Activated CD4-positive, alpha-beta T cell treated with anti-CD3 and anti-CD28 coated beads for 36 hours (primary cell): ENCODE results near the gene OPHN1. TPM values are rescaled to one million over a fixed set of nuclear protein-coding genes. Genes with fewer than 3 reads are reported as not detected.
"Not testable (repeated sequence)": the region's sequence is repeated elsewhere in the genome, so short reads cannot be mapped to it uniquely, and the experiment has no call there.

Experiments used
- ATAC-seq: fragments of 200-7000 bp; cut with Tn5 transposase; one replicate; pipeline ENCODE4 v1.10.0; 2021; ENCODE audit warnings: mild to moderate bottlenecking, moderate library complexity
- CTCF ChIA-PET: fragments of 350-600 bp; sonication (Branson Sonifier 250); formaldehyde crosslinking; loops from one replicate; lab custom pipeline; 2021; ENCODE audit warnings: antibody characterized with exemption; lab: Charles Lee
- POLR2A ChIA-PET: fragments of 350-600 bp; sonication (Branson Sonifier 250); formaldehyde crosslinking; loops from one replicate; lab custom pipeline; 2021; ENCODE audit warnings: antibody characterized with exemption, inconsistent platforms; lab: Charles Lee
- DNase-seq: peaks from one replicate; pipeline ENCODE4 v3.0.0-alpha.2; 2020
- H3K27ac Mint-ChIP-seq: one replicate; pipeline ENCODE4 v1.8.0; 2021; ENCODE audit warnings: mixed read lengths
- H3K27me3 Mint-ChIP-seq: one replicate; pipeline ENCODE4 v1.8.0; 2021; ENCODE audit warnings: mixed read lengths
- H3K36me3 Mint-ChIP-seq: one replicate; pipeline ENCODE4 v1.8.0; 2021; ENCODE audit warnings: low read depth, mixed read lengths
- H3K4me1 Mint-ChIP-seq: one replicate; pipeline ENCODE4 v1.8.0; 2021; ENCODE audit warnings: mixed read lengths
- H3K4me3 Mint-ChIP-seq: one replicate; pipeline ENCODE4 v1.8.0; 2021; ENCODE audit warnings: mild to moderate bottlenecking, moderate library complexity, mixed read lengths
- H3K9me3 Mint-ChIP-seq: one replicate; pipeline ENCODE4 v1.8.0; 2021; ENCODE audit warnings: low read depth, mixed read lengths
- intact Hi-C, 2 experiments: fragments of 100-400 bp; cut with DNase I in 1 of 2; cut with micrococcal nuclease in 1 of 2; formaldehyde crosslinking; loops; one replicate each; pipeline versions ENCODE4 v1.14.2 to v1.15.1; 2022 to 2024; cut with DNase I, micrococcal nuclease
- total RNA-seq, 2 experiments: library from RNA; stranded (reverse); gene quantifications; one replicate each; pipeline ENCODE4 v1.2.3, GENCODE V29; 2021

The OPHN1 gene
- total RNA-seq, 2 experiments from 2014 or later, result 0.04 to 0.07 TPM

DNA sequence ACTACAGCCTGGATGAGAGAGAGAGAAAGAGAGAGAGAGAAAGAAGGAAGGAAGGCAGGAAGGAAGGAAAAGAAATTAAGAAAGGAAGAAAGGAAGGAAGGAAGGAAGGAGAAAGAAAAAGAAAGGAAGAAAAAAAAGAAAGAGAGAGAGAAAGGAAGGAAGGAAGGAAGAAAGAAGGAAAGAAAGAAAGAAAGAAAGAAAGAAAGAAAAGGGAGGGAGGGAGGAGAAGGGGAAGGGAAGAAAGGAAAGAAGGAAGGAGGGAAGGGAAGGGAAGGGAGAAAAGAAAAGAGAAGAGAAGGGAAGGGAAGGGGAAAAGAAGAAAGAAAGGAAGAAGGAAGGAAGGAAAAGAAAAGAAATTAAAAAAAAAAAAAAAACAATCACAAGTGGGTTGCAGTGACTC, 146.3 kb downstream of the OPHN1 start:
- intact Hi-C loops, result no loop called here
- Mint-ChIP-seq H3K27me3 (no peaks in the 10 kb centered on the region), H3K4me1 (no peaks in the 10 kb centered on the region), H3K4me3 (no peak overlapping the region), H3K27ac (no peak overlapping the region), H3K9me3 (no peaks in the 10 kb centered on the region), H3K36me3 (no peaks in the 10 kb centered on the region)
- DNase-seq (no peak), ATAC-seq (no peak)
- POLR2A ChIA-PET, result no interaction called here
- CTCF ChIA-PET, result no interaction called here

DNA sequence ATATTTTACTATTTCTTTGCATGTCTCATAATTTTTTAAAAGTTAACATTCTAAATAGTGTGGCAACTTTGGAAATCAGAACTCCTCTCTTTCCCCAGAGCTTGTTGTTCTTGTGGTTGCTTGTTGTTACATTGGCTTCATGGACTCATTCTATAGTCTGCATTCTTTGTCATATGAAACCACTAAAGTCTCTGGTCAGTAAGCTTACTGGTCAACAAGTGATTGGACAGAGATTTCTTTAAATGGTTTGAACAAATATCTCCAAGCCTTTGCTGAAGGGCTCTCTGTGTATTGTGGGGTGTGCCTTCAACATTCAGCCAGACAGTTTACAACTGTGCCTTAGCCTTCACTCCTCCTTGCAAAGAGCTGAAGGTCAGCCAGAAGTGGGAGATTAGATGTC, 147.2 kb downstream of the OPHN1 start:
- CTCF ChIA-PET, result no interaction called here
- H3K9me3 Mint-ChIP-seq, result no peaks in the 10 kb centered on the region

DNA sequence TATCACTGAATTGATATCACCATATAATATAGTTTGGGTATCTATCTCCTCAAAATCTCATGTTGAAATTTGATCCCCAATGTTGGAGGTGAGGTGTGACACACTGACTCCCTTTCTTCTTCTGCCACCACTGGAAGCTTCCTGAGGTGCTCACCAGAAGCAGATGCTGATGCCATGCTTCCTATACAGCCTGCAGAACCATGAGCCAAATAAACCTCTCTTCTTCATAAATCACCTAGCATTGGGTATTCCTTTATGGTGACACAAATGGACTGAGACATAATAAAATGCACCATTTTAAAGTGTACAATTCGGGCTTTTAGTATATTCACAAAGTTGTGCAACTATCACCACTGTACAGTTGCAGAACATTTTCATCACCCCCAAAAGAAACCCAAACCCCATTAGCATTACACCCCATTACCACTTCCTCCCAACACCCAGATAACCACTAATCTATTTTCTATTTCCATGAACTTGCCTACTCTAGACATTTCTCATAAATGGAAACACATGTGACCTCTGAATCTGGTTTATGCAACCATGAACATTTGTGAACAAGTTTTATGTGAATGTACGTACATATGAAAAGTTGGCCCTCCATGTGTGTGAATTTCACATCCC, 148.9 kb downstream of the OPHN1 start:
- no peak overlapping the region for H3K4me3 Mint-ChIP-seq
- no peaks in the 10 kb centered on the region for H3K4me1 Mint-ChIP-seq
- H3K36me3 Mint-ChIP-seq, result no peaks in the 10 kb centered on the region
- CTCF ChIA-PET, result no interaction called here
- H3K27ac Mint-ChIP-seq, result no peak overlapping the region
- DNase-seq (no peak), ATAC-seq (no peak)
- POLR2A ChIA-PET, result no interaction called here
- peaks cover 3% of the 10 kb centered on the region for H3K27me3 Mint-ChIP-seq
- intact Hi-C loops, result no loop called here
- no peaks in the 10 kb centered on the region for H3K9me3 Mint-ChIP-seq

More for the DNA sequence above, 147.2 kb downstream of the OPHN1 start:
- POLR2A ChIA-PET, result no interaction called here
- no peaks in the 10 kb centered on the region for H3K27me3 Mint-ChIP-seq
- intact Hi-C loops, result no loop called here
- ATAC-seq, result no peak
- no peak for DNase-seq
- no peaks in the 10 kb centered on the region for H3K4me1 Mint-ChIP-seq
- no peaks in the 10 kb centered on the region for H3K36me3 Mint-ChIP-seq
- H3K4me3 Mint-ChIP-seq, result no peak overlapping the region
- H3K27ac Mint-ChIP-seq, result no peak overlapping the region

DNA sequence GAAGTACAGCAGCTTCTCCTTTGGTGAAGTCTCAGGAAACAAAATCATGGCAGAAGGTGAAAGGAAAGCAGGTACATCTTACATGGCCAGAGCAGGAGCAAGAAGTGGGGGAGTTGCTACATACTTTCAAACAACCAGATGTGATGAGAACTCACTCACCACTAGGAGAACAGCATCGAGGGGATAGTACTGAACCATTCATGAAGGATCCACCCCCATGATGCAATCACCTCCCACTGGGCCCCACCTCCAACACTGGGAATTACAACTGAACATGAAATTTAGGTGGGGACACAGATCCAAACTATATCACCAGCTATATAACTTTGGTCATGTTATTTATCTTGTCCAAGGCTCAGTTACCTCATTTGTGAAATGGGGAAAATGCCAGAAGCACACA, 159.4 kb downstream of the OPHN1 start:
- ATAC-seq, result no peak
- ChIA-PET CTCF (no interaction called here), POLR2A (no interaction called here)
- H3K9me3 Mint-ChIP-seq, result no peaks in the 10 kb centered on the region
- no peaks in the 10 kb centered on the region for H3K36me3 Mint-ChIP-seq
- DNase-seq, result no peak
- intact Hi-C loops, result no loop called here
- H3K4me1 Mint-ChIP-seq, result no peaks in the 10 kb centered on the region
- H3K4me3 Mint-ChIP-seq, result no peak overlapping the region
- H3K27me3 Mint-ChIP-seq, result no peaks in the 10 kb centered on the region
- H3K27ac Mint-ChIP-seq, result no peak overlapping the region

DNA sequence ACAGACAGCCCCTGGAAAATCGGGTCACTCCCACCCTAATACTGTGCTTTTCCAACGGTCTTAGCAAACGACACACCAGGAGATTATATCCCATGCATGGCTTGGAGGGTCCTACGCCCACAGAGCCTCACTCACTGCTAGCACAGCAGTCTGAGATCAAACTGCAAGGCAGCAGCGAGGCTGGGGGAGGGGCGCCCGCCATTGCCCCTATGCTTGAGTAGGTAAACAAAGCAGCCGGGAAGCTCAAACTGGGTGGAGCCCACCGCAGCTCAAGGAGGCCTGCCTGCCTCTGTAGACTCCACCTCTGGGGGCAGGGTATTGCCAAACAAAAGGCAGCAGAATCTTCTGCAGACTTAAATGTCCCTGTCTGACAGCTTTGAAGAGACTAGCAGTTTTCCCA, 168.5 kb downstream of the OPHN1 start:
- CTCF ChIA-PET, intact Hi-C loops, H3K4me1 Mint-ChIP-seq, H3K27me3 Mint-ChIP-seq, H3K4me3 Mint-ChIP-seq, H3K36me3 Mint-ChIP-seq, DNase-seq, ATAC-seq, H3K27ac Mint-ChIP-seq, H3K9me3 Mint-ChIP-seq, POLR2A ChIA-PET: not testable (repeated sequence)

DNA sequence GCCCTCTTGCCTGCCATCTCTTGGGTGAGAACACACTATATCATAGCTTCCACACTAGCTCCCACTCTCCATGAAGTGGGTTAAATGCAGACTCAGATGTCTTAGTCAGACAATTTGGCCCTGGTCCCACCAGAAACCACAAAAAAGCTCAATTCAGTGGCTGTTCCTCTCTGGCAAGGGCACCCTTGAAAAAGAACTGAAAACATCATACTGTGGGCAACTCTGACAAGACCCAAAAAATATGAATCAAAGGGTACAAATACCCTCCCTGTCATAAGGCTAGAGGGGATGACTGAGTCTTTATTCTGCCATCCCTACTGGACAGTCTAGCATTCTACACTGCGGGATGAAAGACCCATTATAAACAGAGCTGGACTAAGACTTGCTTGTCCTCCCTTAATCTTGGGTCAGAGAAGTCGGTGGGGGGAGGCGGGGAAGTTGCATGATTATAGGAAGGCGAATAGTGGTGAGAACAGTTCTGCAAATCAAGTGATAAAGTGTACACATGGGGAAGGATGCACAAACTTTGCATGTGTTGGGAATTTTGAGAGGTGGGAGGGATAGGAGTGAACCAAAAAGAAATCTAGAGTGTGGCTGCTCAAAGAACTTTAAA, 172.1 kb downstream of the OPHN1 start:
- ATAC-seq (no peak), DNase-seq (no peak)
- Mint-ChIP-seq H3K27ac (no peak overlapping the region), H3K9me3 (no peaks in the 10 kb centered on the region), H3K27me3 (peaks cover 5% of the 10 kb centered on the region), H3K4me1 (no peaks in the 10 kb centered on the region), H3K4me3 (no peak overlapping the region), H3K36me3 (no peaks in the 10 kb centered on the region)
- CTCF ChIA-PET, result no interaction called here
- intact Hi-C loops, result no loop called here
- POLR2A ChIA-PET, result no interaction called here

DNA sequence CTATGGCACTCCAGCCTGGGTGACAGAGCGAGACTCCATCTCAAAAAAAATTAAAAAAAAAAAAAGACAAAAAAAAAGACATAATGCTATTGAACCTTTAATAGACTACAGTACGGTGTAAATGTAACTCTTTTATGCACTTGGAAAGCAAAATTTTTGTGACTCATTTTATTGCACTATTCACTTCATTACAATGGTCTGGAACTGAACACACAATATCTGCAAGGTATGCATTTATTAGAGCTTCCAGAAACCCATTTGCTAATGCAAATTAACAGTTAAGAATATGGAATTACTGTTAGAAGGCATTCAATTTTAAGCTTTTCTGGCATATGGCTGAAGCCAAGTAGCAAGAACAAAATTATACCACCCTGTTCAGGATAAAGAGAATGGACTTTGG, 176.3 kb downstream of the OPHN1 start:
- POLR2A ChIA-PET, result no interaction called here
- no peaks in the 10 kb centered on the region for H3K9me3 Mint-ChIP-seq
- no peaks in the 10 kb centered on the region for H3K36me3 Mint-ChIP-seq
- H3K27ac Mint-ChIP-seq, result no peak overlapping the region
- H3K4me1 Mint-ChIP-seq, result no peaks in the 10 kb centered on the region
- ATAC-seq, result no peak
- intact Hi-C loops, result no loop called here
- H3K27me3 Mint-ChIP-seq, result peaks cover 2% of the 10 kb centered on the region
- CTCF ChIA-PET, result no interaction called here
- DNase-seq, result no peak
- no peak overlapping the region for H3K4me3 Mint-ChIP-seq

DNA sequence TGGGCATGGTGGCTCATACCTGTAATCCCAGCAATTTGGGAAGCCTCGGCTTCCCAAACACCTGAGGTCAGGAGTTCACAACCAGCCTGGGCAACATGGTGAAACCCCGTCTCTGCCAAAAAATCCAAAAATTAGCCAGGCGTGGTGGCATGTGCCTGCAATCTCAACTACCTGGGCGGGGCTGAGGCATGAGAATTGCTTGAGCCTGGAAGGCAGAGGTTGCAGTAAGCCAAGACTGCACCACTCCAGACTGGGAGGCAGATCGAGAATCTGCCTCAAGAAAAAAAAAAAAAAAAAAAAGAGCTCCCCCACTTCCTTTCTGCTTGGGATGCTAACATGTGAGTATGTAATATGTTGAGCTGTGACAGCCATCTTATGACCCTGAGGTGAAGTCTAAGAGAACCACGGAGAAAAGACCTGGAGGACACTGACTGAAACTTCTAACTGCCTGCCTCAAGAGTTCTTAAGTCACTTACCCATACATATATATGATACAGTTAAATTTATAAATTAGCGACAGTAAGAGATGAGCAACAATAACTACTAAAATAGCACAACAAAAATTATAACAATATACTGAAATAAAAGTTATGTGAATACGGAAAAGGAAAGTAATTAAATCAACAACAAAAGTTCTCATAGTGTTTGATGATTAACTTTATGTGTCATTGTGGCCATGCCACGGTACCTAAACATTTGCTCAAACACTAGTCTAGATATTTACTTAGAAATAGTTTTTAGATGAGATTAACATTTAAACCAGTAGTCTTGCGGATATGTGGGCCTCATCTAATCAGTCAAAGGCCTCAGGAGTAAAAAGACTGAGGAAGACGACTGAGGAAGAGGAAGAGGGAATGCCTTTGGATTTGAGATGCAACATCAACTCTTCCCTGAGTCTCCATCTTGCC, 178.3 kb downstream of the OPHN1 start:
- no peak for DNase-seq
- intact Hi-C loops, result no loop called here
- no peak overlapping the region for H3K4me3 Mint-ChIP-seq
- no peaks in the 10 kb centered on the region for H3K4me1 Mint-ChIP-seq
- H3K27me3 Mint-ChIP-seq, result peaks cover 2% of the 10 kb centered on the region
- CTCF ChIA-PET, result no interaction called here
- H3K27ac Mint-ChIP-seq, result no peak overlapping the region
- no peak for ATAC-seq
- no peaks in the 10 kb centered on the region for H3K9me3 Mint-ChIP-seq
- H3K36me3 Mint-ChIP-seq, result no peaks in the 10 kb centered on the region
- POLR2A ChIA-PET, result no interaction called here

DNA sequence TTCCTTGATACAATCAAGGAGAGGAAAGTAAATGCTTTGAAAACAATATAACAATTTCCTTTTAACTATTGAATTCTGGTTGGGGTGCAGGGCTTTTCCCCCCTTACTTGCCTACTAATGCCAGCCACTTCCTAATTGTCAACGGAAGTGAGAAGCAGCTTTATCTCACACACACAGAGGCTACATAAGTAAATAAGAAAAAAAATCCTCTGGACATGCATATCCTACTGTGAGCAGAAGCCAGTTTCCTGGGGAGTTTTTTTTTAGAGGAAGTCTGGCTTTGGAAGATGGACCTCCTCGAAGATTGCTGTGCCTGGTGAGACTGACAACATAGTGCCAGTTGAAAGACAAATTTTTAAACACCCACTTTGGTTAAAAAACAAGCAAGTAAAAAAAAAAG, 180.6 kb downstream of the OPHN1 start:
- H3K9me3 Mint-ChIP-seq, result no peaks in the 10 kb centered on the region
- ATAC-seq (no peak), DNase-seq (no peak)
- ChIA-PET POLR2A (no interaction called here), CTCF (no interaction called here)
- H3K4me3 Mint-ChIP-seq, result no peak overlapping the region
- H3K27ac Mint-ChIP-seq, result no peak overlapping the region
- no peaks in the 10 kb centered on the region for H3K27me3 Mint-ChIP-seq
- intact Hi-C loops, result no loop called here
- H3K4me1 Mint-ChIP-seq, result no peaks in the 10 kb centered on the region
- no peaks in the 10 kb centered on the region for H3K36me3 Mint-ChIP-seq

DNA sequence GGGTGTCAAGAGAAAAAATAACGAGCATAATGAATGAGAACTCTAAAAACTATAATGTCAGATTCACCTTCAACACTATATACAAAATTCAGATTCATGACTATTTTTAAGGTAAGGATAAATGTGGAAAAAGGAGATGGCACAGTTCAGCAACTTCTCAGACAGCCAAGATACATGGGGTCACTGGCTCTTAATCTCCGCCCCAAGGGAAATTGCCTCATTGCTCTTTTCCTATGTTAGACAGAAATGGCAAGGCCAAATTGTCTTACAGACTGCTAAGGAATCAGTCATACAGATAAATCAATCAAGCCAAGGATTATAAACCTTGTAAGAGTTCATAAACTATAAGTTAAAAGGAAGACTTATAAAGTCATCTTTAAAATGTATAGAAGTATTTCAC, 183.4 kb downstream of the OPHN1 start:
- Mint-ChIP-seq H3K9me3 (no peaks in the 10 kb centered on the region), H3K4me1 (no peaks in the 10 kb centered on the region), H3K27ac (no peak overlapping the region), H3K4me3 (no peak overlapping the region), H3K27me3 (no peaks in the 10 kb centered on the region), H3K36me3 (no peaks in the 10 kb centered on the region)
- ChIA-PET POLR2A (no interaction called here), CTCF (no interaction called here)
- ATAC-seq (no peak), DNase-seq (no peak)
- intact Hi-C loops, result no loop called here

DNA sequence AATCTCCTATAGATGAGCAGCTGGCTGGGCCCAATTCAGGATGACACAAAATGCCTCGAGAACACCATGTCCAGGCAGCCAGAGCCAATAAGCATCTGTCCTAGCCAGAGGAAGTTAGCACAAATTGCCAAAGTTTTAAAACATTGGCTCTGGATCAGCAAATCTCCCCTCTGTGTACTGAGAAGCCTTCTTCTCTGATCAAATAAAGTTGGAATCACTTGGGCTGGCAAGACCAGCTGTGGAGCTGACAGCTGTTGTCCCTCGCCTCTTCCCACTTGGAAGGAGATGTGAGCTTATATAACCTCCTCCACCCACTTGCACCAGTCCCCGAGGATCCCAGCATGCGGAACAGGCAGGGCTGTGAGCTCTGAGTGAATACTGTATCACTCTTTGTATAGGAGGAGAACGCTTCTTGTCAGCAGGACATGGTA, 183.9 kb downstream of the OPHN1 start:
- CTCF ChIA-PET, result no interaction called here
- no peaks in the 10 kb centered on the region for H3K27me3 Mint-ChIP-seq
- no peaks in the 10 kb centered on the region for H3K9me3 Mint-ChIP-seq
- intact Hi-C loops, result no loop called here
- no peak for ATAC-seq
- DNase-seq, result no peak
- H3K4me3 Mint-ChIP-seq, result no peak overlapping the region
- H3K4me1 Mint-ChIP-seq, result no peaks in the 10 kb centered on the region
- no peak overlapping the region for H3K27ac Mint-ChIP-seq
- POLR2A ChIA-PET, result no interaction called here
- no peaks in the 10 kb centered on the region for H3K36me3 Mint-ChIP-seq

DNA sequence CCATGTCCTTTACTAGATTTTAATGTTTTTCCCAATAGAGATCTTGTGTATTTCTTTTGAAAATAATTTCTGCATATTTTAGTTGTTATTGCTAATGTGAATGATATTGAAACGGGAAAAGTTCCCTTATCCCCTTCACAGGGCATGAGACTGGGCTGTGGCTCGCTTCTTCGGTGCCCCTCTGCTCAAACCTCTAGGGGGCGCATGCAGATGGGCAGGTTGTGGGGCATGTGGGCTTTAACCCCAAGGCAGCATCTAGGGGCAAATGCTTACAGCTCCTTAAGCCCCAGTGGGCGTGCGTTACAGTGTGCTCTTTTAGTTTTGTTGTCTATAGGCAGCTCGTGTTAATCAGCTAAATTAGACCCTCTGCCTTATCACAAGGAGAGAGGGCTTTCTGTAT, 194.7 kb downstream of the OPHN1 start:
- no peaks in the 10 kb centered on the region for H3K36me3 Mint-ChIP-seq
- DNase-seq (peak; percentile 15), ATAC-seq (no peak)
- ChIA-PET CTCF (no interaction called here), POLR2A (no interaction called here)
- H3K27ac Mint-ChIP-seq, result no peak overlapping the region
- H3K4me3 Mint-ChIP-seq, result no peak overlapping the region
- no peaks in the 10 kb centered on the region for H3K4me1 Mint-ChIP-seq
- intact Hi-C loops, result no loop called here
- no peaks in the 10 kb centered on the region for H3K9me3 Mint-ChIP-seq
- no peaks in the 10 kb centered on the region for H3K27me3 Mint-ChIP-seq
